GM19395 (cell line): Measurements from ENCODE around the gene H6PD.

Experiments used
- ATAC-seq: cut with Tn5 transposase; IDR thresholded peaks from one replicate; pipeline ENCODE4 v1.9.1; 2021; ENCODE audit warnings: mild to moderate bottlenecking, moderate library complexity; ENCODE audit not compliant: unreplicated experiment

H6PD gene

GRCh38 chr1:9256332-9256731, 21.8 kb downstream of the H6PD start:
- no peak for ATAC-seq

GRCh38 chr1:9257851-9258250, 23.3 kb downstream of the H6PD start:
- no peak for ATAC-seq

- no peak for ATAC-seq
Observed at GRCh38 chr1:9258629-9259028, 24.1 kb downstream of the H6PD start.

- ATAC-seq, result no peak
Observed at GRCh38 chr1:9260059-9260766, 25.6 kb downstream of the H6PD start.

- no peak for ATAC-seq
Observed at GRCh38 chr1:9261496-9261895, 26.9 kb downstream of the H6PD start.

- no peak for ATAC-seq
Observed at GRCh38 chr1:9262096-9262986, 27.8 kb downstream of the H6PD start.

- ATAC-seq, result no peak
Observed at GRCh38 chr1:9263276-9263855, 28.8 kb downstream of the H6PD start.

GRCh38 chr1:9263984-9264872, 29.7 kb downstream of the H6PD start:
- no peak for ATAC-seq

- no peak for ATAC-seq
Observed at GRCh38 chr1:9265037-9265436, 30.5 kb downstream of the H6PD start.

- ATAC-seq, result no peak
Observed at GRCh38 chr1:9265968-9266367, 31.4 kb downstream of the H6PD start.

GRCh38 chr1:9267352-9267686, 32.7 kb downstream of the H6PD start:
- no peak for ATAC-seq

- no peak for ATAC-seq
Observed at GRCh38 chr1:9267827-9268581, 33.4 kb downstream of the H6PD start.

- ATAC-seq, result no peak
Observed at GRCh38 chr1:9269078-9269501, 34.5 kb downstream of the H6PD start.

GRCh38 chr1:9269721-9270120, 35.1 kb downstream of the H6PD start:
- ATAC-seq, result no peak

- ATAC-seq, result no peak
Observed at GRCh38 chr1:9270290-9270883, 35.8 kb downstream of the H6PD start.

- no peak for ATAC-seq
Observed at GRCh38 chr1:9271283-9271682, 36.7 kb downstream of the H6PD start.

GRCh38 chr1:9271861-9272595, 37.5 kb downstream of the H6PD start:
- no peak for ATAC-seq

GRCh38 chr1:9273177-9273576, 38.6 kb downstream of the H6PD start:
- ATAC-seq, result no peak

- no peak for ATAC-seq
Observed at GRCh38 chr1:9275161-9275560, 40.6 kb downstream of the H6PD start.
